Endothelial cell of umbilical vein (primary cell): ENCODE data around the gene DLGAP4. TPM values are rescaled to one million over a fixed set of nuclear protein-coding genes. Genes with fewer than 3 reads are reported as not detected.

ENCODE experiments used
- BruUV-seq: library from RNA; stranded (reverse); fragments of 400-500 nt; replicated peaks from 2 replicates; lab custom pipeline; 2021; lab: Mats Ljungman, UMichigan
- CTCF ChIA-PET: fragments of 300-600, 350-600 bp; sonication (Branson Sonifier 250); formaldehyde crosslinking; loops from one replicate; lab custom pipeline; 2021; ENCODE audit warnings: antibody characterized with exemption, inconsistent platforms; lab: Charles Lee
- POLR2A ChIA-PET: fragments of 300-600, 350-600 bp; sonication (Branson Sonifier 250); formaldehyde crosslinking; loops from one replicate; lab custom pipeline; 2021; ENCODE audit warnings: antibody characterized with exemption, inconsistent platforms; lab: Charles Lee
- DNase-seq: peaks from one replicate; pipeline ENCODE4 v3.0.0-alpha.2; 2011; ENCODE audit warnings: low read depth, low spot score
- FAIRE-seq: peaks from 2 replicates; lab custom pipeline; 2011; peaks lifted over from hg19 to GRCh38; lab: Jason Lieb, UNC
- H2AFZ ChIP-seq: 2 replicates; pipeline ENCODE4 v1.6.0; 2012; ENCODE audit warnings: low read depth, low read length, control low read depth, inconsistent platforms
- H3K27ac ChIP-seq: 2 replicates; pipeline ENCODE4 v1.5.1; 2011; ENCODE audit warnings: low read depth, mild to moderate bottlenecking, control low read depth, low read length, moderate library complexity; ENCODE audit not compliant: insufficient read depth
- H3K27me3 ChIP-seq, 2 experiments: 2 replicates each; pipeline versions ENCODE4 v1.6.0 to v1.6.1; 2011; ENCODE audit warnings: low read length in 2 of 2, mixed read lengths in 1 of 2; ENCODE audit not compliant: control insufficient read depth in 2 of 2, insufficient read depth in 2 of 2
- H3K36me3 ChIP-seq, 2 experiments: 2 replicates in 1 of 2; 3 replicates in 1 of 2; pipeline ENCODE4 v1.5.1; 2011; ENCODE audit warnings: low read length in 2 of 2, mild to moderate bottlenecking in 1 of 2, moderate library complexity in 1 of 2; ENCODE audit not compliant: control insufficient read depth in 2 of 2, insufficient read depth in 2 of 2; ENCODE audit errors: extremely low read depth in 1 of 2
- H3K4me1 ChIP-seq: 3 replicates; pipeline ENCODE4 v1.5.1; 2011; ENCODE audit warnings: mild to moderate bottlenecking, low read length; ENCODE audit not compliant: control insufficient read depth, insufficient read depth; ENCODE audit errors: extremely low read depth
- H3K4me2 ChIP-seq: 2 replicates; pipeline ENCODE4 v1.6.1; 2011; ENCODE audit warnings: low read length, control low read depth, mixed read lengths; ENCODE audit not compliant: insufficient read depth
- H3K4me3 ChIP-seq, 3 experiments: fragments of 200-600 bp in 1 of 3; sonication (generic), shearing (Covaris generic) in 1 of 3; replicated peaks in 1 of 3; 2 replicates each; pipeline ENCODE4 v1.5.1; 2011 to 2016; ENCODE audit warnings: control low read depth in 3 of 3, low read length in 3 of 3, mild to moderate bottlenecking in 2 of 3, inconsistent platforms in 1 of 3, low read depth in 1 of 3, moderate library complexity in 1 of 3; ENCODE audit not compliant: insufficient read depth in 1 of 3
- H3K79me2 ChIP-seq: 2 replicates; pipeline ENCODE4 v1.6.0; 2012; ENCODE audit warnings: low read length, inconsistent platforms; ENCODE audit not compliant: control insufficient read depth, insufficient read depth
- H3K9ac ChIP-seq: replicated peaks from 2 replicates; pipeline ENCODE3; 2011; ENCODE audit warnings: low read length, control low read depth; ENCODE audit not compliant: insufficient read depth; ENCODE audit errors: extremely low read depth
- H3K9me1 ChIP-seq: replicated peaks from 3 replicates; pipeline ENCODE4 v1.6.0; 2011; ENCODE audit warnings: mild to moderate bottlenecking, low read length; ENCODE audit not compliant: control insufficient read depth, insufficient read depth; ENCODE audit errors: extremely low read depth
- H3K9me3 ChIP-seq: replicated peaks from 2 replicates; pipeline ENCODE4 v1.5.1; 2012; ENCODE audit warnings: low read length, inconsistent platforms; ENCODE audit not compliant: control insufficient read depth, insufficient read depth
- H4K20me1 ChIP-seq: replicated peaks from 2 replicates; pipeline ENCODE3; 2011; ENCODE audit warnings: mild to moderate bottlenecking, low read length; ENCODE audit not compliant: control insufficient read depth, insufficient read depth; ENCODE audit errors: extremely low read depth
- CTCF ChIP-seq, 2 donors: IDR thresholded peaks; 1 replicate in 1 of 2; 2 replicates in 1 of 2; pipeline ENCODE4 v1.5.1; 2011; ENCODE audit warnings: low read length in 2 of 2, mild to moderate bottlenecking in 2 of 2, moderate library complexity in 2 of 2, control low read depth in 1 of 2, inconsistent platforms in 1 of 2, low read depth in 1 of 2; ENCODE audit not compliant: insufficient read depth in 1 of 2; ENCODE audit errors: extremely low read depth in 1 of 2
- EZH2 ChIP-seq: IDR thresholded peaks from 2 replicates; pipeline ENCODE4 v1.6.1; 2012; ENCODE audit warnings: borderline replicate concordance, low read depth, mild to moderate bottlenecking, moderate library complexity, low read length, inconsistent platforms; ENCODE audit not compliant: severe bottlenecking
- FOS ChIP-seq: IDR thresholded peaks from 2 replicates; pipeline ENCODE4 v1.6.1; 2011; ENCODE audit warnings: mild to moderate bottlenecking, low read length, moderate library complexity, borderline replicate concordance; ENCODE audit not compliant: insufficient read depth
- GATA2 ChIP-seq: IDR thresholded peaks from 2 replicates; pipeline ENCODE4 v1.7.0; 2011; ENCODE audit warnings: low read depth, mild to moderate bottlenecking, moderate library complexity, mixed read lengths, low read length; ENCODE audit not compliant: insufficient read length, insufficient read depth
- JUN ChIP-seq: IDR thresholded peaks from 2 replicates; pipeline ENCODE4 v1.6.1; 2011; ENCODE audit warnings: borderline replicate concordance, low read depth; ENCODE audit not compliant: insufficient read length, insufficient read depth
- MAX ChIP-seq: IDR thresholded peaks from 2 replicates; pipeline ENCODE4 v1.6.1; 2011; ENCODE audit not compliant: insufficient read depth, insufficient read length
- MYC ChIP-seq: IDR thresholded peaks from one replicate; pipeline ENCODE4 v1.6.1; 2011; ENCODE audit warnings: mild to moderate bottlenecking, low read depth, low read length
- POLR2A ChIP-seq: IDR thresholded peaks from 2 replicates; pipeline ENCODE4 v1.6.1; 2012; ENCODE audit warnings: low read depth, mild to moderate bottlenecking, control low read depth, low read length
- POLR2AphosphoS5 ChIP-seq: IDR thresholded peaks from 2 replicates; pipeline ENCODE4 v1.6.1; 2012; ENCODE audit warnings: low read depth, mild to moderate bottlenecking, control low read depth, low read length, moderate library complexity; ENCODE audit not compliant: insufficient read depth
- dilution Hi-C: fragments of 300-500 bp; cut with MboI; formaldehyde crosslinking; loops from one replicate; pipeline ENCODE4 v1.15.0; 2019; ENCODE audit warnings: low sequenced_read_pairs; ENCODE audit not compliant: extremely low pct_ligation_motif_present
- intact Hi-C: fragments of 100-400 bp; cut with micrococcal nuclease; formaldehyde crosslinking; loops from one replicate; pipeline ENCODE4 v1.10.0; 2022
- polyA plus RNA-seq, 4 experiments: library from polyadenylated mRNA; depleted of rRNA in 3 of 4; stranded (reverse) in 3 of 4; unstranded in 1 of 4; fragments of >200 nt; gene quantifications; 2 replicates each; pipeline versions ENCODE4 v1.2.1 to v1.2.3, GENCODE V29; 2011 to 2012; ENCODE audit warnings: missing spikeins in 1 of 4
- total RNA-seq: library from RNA; stranded (reverse); gene quantifications from 2 replicates; pipeline ENCODE4 v1.2.3, GENCODE V29; 2021

DLGAP4 gene
- total and polyA plus RNA-seq, 2 donors (not counting 3 experiments of a cell fraction or from before 2014, with no cell fraction given), result 57.5 to 125 TPM

- no peaks in the 10 kb centered on the region for H3K4me1 ChIP-seq
- no peaks in the 10 kb centered on the region for H3K9me1 ChIP-seq
- H3K27ac ChIP-seq, result no peak overlapping the region
- FAIRE-seq, result no peak
- DNase-seq, result no peak
- dilution Hi-C loops, result no loop called here
- intact Hi-C loops, result no loop called here
- TF ChIP-seq GATA2, result no peak
- no peak for TF ChIP-seq FOS
- no peak for TF ChIP-seq MAX
- TF ChIP-seq POLR2A, result no peak
- no peak for TF ChIP-seq JUN
- no peak for TF ChIP-seq POLR2AphosphoS5
- TF ChIP-seq MYC, result no peak
- TF ChIP-seq EZH2, result no peak
- no peak for TF ChIP-seq CTCF (IDR thresholded peaks at IDR 0.05; ENCODE audit: extremely low read depth in 1 of 2, insufficient read depth in 1 of 2, low read depth in 1 of 2, low read length in 2 of 2)
- no peak overlapping the region for H3K4me2 ChIP-seq
- ChIA-PET POLR2A (no interaction called here), CTCF (no interaction called here)
- no peaks in the 10 kb centered on the region for H4K20me1 ChIP-seq
- BruUV-seq, result no TSS peak
- no peaks in the 10 kb centered on the region for H3K27me3 ChIP-seq
- no peaks in the 10 kb centered on the region for H3K9me3 ChIP-seq
- H3K79me2 ChIP-seq, result no peaks in the 10 kb centered on the region
- H2AFZ ChIP-seq, result no peak overlapping the region
- H3K9ac ChIP-seq, result no peak overlapping the region
- no peak overlapping the region for H3K4me3 ChIP-seq
- H3K36me3 ChIP-seq, result no peaks in the 10 kb centered on the region
Observed at GRCh38 chr20:36352843-36353553, 46.9 kb downstream of the DLGAP4 start.
